ENCODE measurements around the gene DLG2.

DLG2 gene

GRCh38 chr11:83681906-83682610 lies 1945.1 kb downstream of the DLG2 start:
- DNase-seq: no peak

- DNase-seq: no peak
Observed at GRCh38 chr11:83681031-83681781, 1945.9 kb downstream of the DLG2 start.

GRCh38 chr11:83680321-83680720 lies 1946.8 kb downstream of the DLG2 start:
- DNase-seq: no peak

GRCh38 chr11:83678831-83679584 lies 1948.1 kb downstream of the DLG2 start:
- DNase-seq: no peak

GRCh38 chr11:83677730-83678129 lies 1949.4 kb downstream of the DLG2 start:
- no peak for DNase-seq

GRCh38 chr11:83676056-83676601 lies 1951.0 kb downstream of the DLG2 start:
- peak; percentile 64 for DNase-seq

- no peak for DNase-seq
Observed at GRCh38 chr11:83674102-83674896, 1952.8 kb downstream of the DLG2 start.

- DNase-seq: no peak
Observed at GRCh38 chr11:83671289-83671688, 1955.9 kb downstream of the DLG2 start.

GRCh38 chr11:83666149-83666548 lies 1961.0 kb downstream of the DLG2 start:
- DNase-seq: no peak

- no peak for DNase-seq
Observed at GRCh38 chr11:83663988-83664387, 1963.2 kb downstream of the DLG2 start.

GRCh38 chr11:83663446-83663845 lies 1963.7 kb downstream of the DLG2 start:
- no peak for DNase-seq

- no peak for DNase-seq
Observed at GRCh38 chr11:83662494-83662893, 1964.7 kb downstream of the DLG2 start.

- no peak for DNase-seq
Observed at GRCh38 chr11:83661491-83662350, 1965.4 kb downstream of the DLG2 start.

- DNase-seq: no peak
Observed at GRCh38 chr11:83659466-83659865, 1967.7 kb downstream of the DLG2 start.

GRCh38 chr11:83656796-83657330 lies 1970.3 kb downstream of the DLG2 start:
- DNase-seq: no peak

GRCh38 chr11:83655976-83656375 lies 1971.2 kb downstream of the DLG2 start:
- DNase-seq: no peak

- DNase-seq: no peak
Observed at GRCh38 chr11:83649528-83649855, 1977.7 kb downstream of the DLG2 start.

GRCh38 chr11:83648610-83649527 lies 1978.3 kb downstream of the DLG2 start:
- DNase-seq: no peak

- DNase-seq: no peak
Observed at GRCh38 chr11:83645561-83645960, 1981.6 kb downstream of the DLG2 start.

- no peak for DNase-seq
Observed at GRCh38 chr11:83643115-83643514, 1984.0 kb downstream of the DLG2 start.

Measured in islet precursor cell (in vitro differentiated cells).